GM19023 (cell line): ENCODE data around the gene DAGLA.

Experiments
- ATAC-seq: cut with Tn5 transposase; IDR thresholded peaks from one replicate; pipeline ENCODE4 v1.9.1; 2021; ENCODE audit warnings: mild to moderate bottlenecking, moderate library complexity; ENCODE audit not compliant: unreplicated experiment

The DAGLA gene

GRCh38 chr11:61690706-61691379 is 10.7 kb downstream of the DAGLA start:
- no peak for ATAC-seq

GRCh38 chr11:61691380-61692156 is 11.4 kb downstream of the DAGLA start:
- ATAC-seq = no peak

- ATAC-seq = no peak
These were observed 13.9 kb downstream of the DAGLA start for GRCh38 chr11:61693922-61694601.

GRCh38 chr11:61694602-61694939 is 14.4 kb downstream of the DAGLA start:
- no peak for ATAC-seq

- ATAC-seq = no peak
These were observed 14.9 kb downstream of the DAGLA start for GRCh38 chr11:61694946-61695706.

- ATAC-seq = no peak
These were observed 15.7 kb downstream of the DAGLA start for GRCh38 chr11:61695917-61696316.

- ATAC-seq = no peak
These were observed 16.4 kb downstream of the DAGLA start for GRCh38 chr11:61696602-61697001.

- ATAC-seq = no peak
These were observed 16.9 kb downstream of the DAGLA start for GRCh38 chr11:61697078-61697502.

GRCh38 chr11:61697764-61698163 is 17.6 kb downstream of the DAGLA start:
- no peak for ATAC-seq

- ATAC-seq = no peak
These were observed 18.2 kb downstream of the DAGLA start for GRCh38 chr11:61698173-61698948.

GRCh38 chr11:61699737-61700160 is 19.6 kb downstream of the DAGLA start:
- no peak for ATAC-seq

- ATAC-seq = no peak
These were observed 20.0 kb downstream of the DAGLA start for GRCh38 chr11:61700212-61700611.

- ATAC-seq = no peak
These were observed 20.5 kb downstream of the DAGLA start for GRCh38 chr11:61700720-61701119.

GRCh38 chr11:61701242-61701886 is 21.2 kb downstream of the DAGLA start:
- ATAC-seq = no peak

- ATAC-seq = no peak
These were observed 22.6 kb downstream of the DAGLA start for GRCh38 chr11:61702701-61703312.

- no peak for ATAC-seq
These were observed 24.6 kb downstream of the DAGLA start for GRCh38 chr11:61704838-61705237.

GRCh38 chr11:61706452-61707400 is 26.5 kb downstream of the DAGLA start:
- ATAC-seq = no peak

GRCh38 chr11:61707574-61707973 is 27.4 kb downstream of the DAGLA start:
- ATAC-seq = no peak
